HG02885 (cell line): ENCODE data around the gene GJD3.
"Not testable (repeated sequence)": the region's sequence is repeated elsewhere in the genome, so short reads cannot be mapped to it uniquely, and the experiment has no call there.

ENCODE experiments used
- ATAC-seq: cut with Tn5 transposase; IDR thresholded peaks from one replicate; pipeline ENCODE4 v1.9.1; 2021; ENCODE audit warnings: mild to moderate bottlenecking; ENCODE audit not compliant: unreplicated experiment, poor library complexity

Gene GJD3

GRCh38 chr17:40364121-40364861 lies at the start of gene GJD3:
GJD3 (minus strand) TSS chr17:40364737; CDS start chr17:40363815, 922 bp downstream.
- ATAC-seq: no peak

DNA sequence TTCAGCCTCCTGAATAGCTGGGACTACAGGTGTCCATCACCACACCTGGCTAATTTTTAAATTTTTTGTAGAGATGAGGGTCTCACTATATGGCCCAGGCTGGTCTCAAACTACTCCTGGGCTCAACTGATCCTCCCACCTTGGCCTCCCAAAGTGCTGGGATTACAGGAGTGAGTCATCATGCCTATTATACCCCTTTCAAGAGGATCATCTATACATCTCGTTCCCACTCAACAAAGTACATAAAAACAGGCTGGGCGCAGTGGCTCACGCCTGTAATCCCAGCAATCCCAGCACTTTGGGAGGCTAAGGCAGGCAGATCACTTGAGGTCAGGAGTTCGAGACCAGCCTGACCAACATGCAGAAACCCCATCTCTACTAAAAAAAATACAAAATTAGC lies 49.8 kb upstream of the GJD3 start:
- not testable (repeated sequence) for ATAC-seq

GRCh38 chr17:40412880-40413279 lies 48.3 kb upstream of the GJD3 start:
- ATAC-seq: no peak

GRCh38 chr17:40411821-40412220 lies 47.3 kb upstream of the GJD3 start:
- ATAC-seq: no peak

DNA sequence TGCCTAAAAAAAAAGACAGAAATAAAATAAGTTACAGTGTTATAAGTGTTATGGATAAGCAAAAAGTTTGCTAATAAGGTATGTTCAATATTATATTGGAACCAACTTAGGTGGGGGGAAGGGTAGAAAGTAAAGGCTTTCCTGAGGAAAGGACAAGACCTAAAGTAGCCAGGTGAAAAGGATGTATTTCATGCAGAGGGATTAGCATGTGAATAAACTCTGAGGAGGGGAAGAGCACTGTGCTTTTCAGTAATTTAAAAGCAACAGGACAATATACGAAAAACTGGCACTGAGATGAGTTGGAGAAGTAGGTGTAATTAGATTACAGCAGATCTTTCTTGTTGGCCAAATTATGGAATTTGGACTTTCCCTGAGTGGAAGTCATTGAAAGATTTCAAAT lies 45.5 kb upstream of the GJD3 start:
- no peak for ATAC-seq

DNA sequence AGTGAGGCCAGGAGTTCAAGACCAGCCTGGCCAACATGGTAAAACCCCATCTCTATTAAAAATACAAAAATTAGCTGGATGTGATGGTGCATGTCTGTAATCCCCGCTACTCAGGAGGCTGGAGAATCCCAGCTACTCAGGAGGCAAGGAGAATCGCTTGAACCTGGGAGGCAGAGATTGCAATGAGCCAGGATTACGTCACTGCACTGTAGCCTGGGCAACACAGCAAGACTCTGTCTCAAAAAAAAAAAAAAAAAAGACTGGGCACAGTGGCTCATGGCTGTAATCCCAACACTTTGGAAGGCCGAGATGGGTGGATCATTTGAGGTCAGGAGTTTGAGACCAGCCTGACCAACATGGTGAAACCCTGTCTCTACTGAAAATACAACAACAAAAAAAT lies 45.0 kb upstream of the GJD3 start:
- ATAC-seq: not testable (repeated sequence)

GRCh38 chr17:40407460-40407859 lies 42.9 kb upstream of the GJD3 start:
- no peak for ATAC-seq

DNA sequence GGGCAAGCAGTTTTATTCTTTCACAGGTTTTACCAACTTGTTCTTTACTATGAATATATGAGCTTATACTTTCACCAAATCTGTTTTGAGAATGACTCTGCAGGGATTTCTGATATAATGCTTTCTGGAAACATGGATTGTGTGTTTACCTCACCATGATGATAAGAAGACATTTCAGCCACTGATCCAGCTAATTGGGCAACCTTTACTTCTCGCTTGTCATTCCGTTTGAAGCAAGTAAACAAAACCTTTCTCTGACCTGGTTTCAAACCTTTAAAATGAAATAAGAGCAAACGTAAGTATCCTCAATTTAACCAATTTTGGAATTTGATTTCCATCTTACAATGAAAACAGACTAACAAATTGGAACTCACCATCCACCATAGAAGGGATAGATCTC lies 39.5 kb upstream of the GJD3 start:
- no peak for ATAC-seq

DNA sequence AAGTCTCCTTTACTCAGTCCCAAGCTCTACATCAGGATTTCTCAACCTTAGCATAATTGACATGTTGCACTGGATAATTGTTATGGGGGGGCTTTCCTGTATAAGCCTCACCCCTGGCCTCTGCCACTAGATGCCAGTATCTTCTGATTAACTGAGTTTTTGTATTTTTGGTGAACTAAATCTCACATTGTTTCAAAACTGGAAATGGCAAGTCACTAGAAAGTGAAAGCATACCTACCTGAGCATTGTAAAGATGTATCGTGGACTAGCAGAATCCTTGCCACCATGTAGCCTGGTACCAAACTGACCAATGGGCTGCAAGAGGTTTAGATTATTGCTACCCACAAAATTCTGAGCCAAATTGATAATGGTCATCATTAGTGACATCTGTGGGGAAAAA lies 38.1 kb upstream of the GJD3 start:
- no peak for ATAC-seq

DNA sequence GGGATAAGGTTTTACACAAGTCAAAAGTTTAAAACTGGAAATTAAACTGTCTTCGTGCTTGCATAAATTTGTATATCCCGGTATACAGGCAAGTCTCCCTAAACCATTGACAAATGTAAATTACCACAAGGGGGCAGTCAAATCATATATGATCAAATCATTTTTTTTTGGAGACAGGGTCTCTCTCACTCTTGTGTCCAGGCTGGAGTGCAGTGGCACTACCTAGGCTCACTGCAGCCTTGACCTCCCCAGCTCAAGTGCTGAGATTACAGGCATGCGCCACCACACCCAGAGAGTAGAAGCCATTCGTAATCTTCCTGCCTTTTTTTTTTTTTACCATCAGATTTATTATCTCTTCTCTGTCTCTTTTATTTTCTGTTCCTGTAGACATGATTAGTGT lies 34.6 kb upstream of the GJD3 start:
- no peak for ATAC-seq

- ATAC-seq: not testable (repeated sequence)
Measured at GRCh38 chr17:40386555-40386954, 22.0 kb upstream of the GJD3 start.

GRCh38 chr17:40382251-40382650 lies 17.7 kb upstream of the GJD3 start:
- ATAC-seq: no peak

DNA sequence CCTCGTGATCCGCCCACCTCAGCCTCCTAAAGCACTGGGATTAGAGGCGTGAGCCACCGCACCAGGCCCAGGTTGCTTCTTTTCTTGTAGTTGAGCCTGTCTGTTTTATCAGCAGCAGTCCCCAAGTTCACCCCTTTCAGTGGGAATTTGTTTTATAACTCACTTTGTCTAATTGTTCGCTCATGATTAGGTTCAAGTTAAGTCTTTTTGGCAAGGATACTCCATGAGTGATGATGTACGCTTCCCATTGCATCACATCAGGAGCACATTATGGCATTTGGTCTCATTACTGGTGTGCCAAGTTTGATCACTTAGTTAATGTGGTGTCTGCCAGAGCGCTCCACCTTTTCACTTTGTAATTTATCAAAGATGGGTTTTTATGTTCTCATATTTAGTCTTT lies 14.4 kb upstream of the GJD3 start:
- ATAC-seq: no peak

GRCh38 chr17:40377832-40378231 lies 13.3 kb upstream of the GJD3 start:
- ATAC-seq: no peak

DNA sequence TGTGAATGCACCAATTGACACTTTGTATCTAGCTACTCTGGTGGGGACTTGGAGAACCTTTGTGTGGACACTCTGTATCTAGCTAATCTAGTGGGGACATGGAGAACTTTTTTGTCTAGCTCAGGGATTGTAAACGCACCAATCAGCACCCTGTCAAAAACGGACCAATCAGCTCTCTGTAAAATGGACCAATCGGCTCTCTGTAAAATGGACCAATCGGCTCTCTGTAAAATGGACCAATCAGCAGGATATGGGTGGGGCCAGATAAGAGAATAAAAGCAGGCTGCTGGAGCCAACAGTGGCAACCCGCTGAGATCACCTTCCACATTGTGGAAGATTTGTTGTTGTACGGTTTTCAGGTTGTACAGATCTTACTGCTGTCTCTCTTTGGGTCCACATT lies 12.0 kb upstream of the GJD3 start:
- ATAC-seq: not testable (repeated sequence)

- not testable (repeated sequence) for ATAC-seq
Measured at GRCh38 chr17:40375786-40376185, 11.2 kb upstream of the GJD3 start.

DNA sequence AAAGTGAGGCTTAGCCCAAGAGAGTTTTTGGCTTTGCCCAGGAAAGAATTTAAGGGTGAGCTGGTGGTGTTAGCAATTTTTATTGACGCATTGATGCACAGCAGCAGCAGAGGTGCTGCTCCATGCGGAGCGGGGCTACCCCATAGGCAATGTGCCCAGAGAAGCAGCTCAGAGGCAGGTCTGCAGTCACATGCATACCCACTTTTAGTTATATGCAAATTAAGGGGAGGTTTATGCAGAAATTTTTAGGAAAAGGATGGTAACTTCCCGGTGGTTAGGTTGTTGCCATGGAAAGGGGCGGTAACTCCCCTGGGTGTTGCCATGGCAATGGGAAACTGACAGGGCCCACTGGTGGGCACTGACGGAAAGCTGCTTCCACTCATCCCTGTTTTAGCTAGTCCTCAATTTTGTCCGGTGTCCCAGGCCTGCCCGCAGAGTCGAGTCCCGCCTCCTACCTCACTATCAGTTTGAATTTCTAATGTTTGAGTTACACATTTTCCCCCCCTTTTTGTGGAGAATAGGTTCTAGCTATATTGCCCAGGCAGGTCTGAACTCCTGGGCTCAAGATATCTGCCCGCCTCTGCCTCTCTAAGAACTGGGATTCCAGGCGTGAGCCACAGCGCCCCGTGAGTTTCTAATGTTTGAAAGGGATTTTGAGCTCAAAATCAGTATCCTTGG lies 10.4 kb upstream of the GJD3 start:
- no peak for ATAC-seq

- no peak for ATAC-seq
Measured at GRCh38 chr17:40373999-40374398, 9.5 kb upstream of the GJD3 start.

- no peak for ATAC-seq
Measured at GRCh38 chr17:40373324-40373723, 8.8 kb upstream of the GJD3 start.

GRCh38 chr17:40372644-40373043 lies 8.1 kb upstream of the GJD3 start:
- ATAC-seq: not testable (repeated sequence)

GRCh38 chr17:40372031-40372430 lies 7.5 kb upstream of the GJD3 start:
- no peak for ATAC-seq
